Measurements from ENCODE around the gene MRPL55.
"Not testable (repeated sequence)": the region's sequence is repeated elsewhere in the genome, so short reads cannot be mapped to it uniquely, and the experiment has no call there.

The MRPL55 gene

GRCh38 chr1:228120857-228121489, 11.9 kb upstream of the MRPL55 start:
- no peak for DNase-seq (ENCODE audit: low spot score)

- DNase-seq (ENCODE audit: low spot score): no peak
These were observed 11.3 kb upstream of the MRPL55 start for GRCh38 chr1:228120351-228120750.

DNA sequence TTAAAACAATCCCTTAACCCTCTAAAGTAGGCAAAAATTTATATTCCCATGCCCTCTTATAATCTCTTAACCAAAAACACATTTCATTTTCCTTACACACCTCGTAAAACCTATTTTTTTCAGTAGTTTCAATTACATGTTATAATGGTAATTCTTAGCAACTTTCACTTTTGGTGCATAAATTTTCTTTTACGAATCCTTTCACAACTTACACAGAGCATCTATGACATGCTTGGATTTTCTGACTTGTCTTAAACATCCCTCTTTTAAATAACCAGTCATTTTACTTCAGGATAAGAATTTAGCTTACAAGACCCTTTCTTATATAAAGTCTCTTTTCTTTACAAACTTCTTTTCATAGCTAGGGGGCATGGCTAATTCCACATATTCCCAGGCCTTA, 8.9 kb upstream of the MRPL55 start:
- DNase-seq (ENCODE audit: low spot score): no peak

GRCh38 chr1:228117335-228117734, 8.2 kb upstream of the MRPL55 start:
- DNase-seq (ENCODE audit: low spot score): no peak

- DNase-seq (ENCODE audit: low spot score): no peak
These were observed 5.7 kb upstream of the MRPL55 start for GRCh38 chr1:228114827-228115226.

DNA sequence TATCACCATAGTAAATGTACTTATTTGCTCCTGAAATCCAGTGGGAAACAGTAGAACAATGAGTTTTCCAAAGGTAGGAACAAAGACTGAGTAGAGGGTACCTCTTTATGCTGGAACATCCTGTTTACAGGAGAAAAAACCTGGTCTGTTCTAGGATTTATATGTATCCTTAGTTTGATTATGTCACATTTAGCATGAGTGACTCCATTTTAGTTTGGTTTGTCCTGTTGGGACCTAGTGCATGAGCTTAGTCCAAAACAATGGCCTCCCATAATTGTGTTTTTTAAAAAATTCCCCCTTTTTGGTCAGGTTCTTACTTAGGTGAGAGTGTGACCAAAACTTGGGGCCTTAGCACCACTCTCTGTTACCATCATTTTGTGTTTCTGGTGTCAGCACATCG, 3.5 kb upstream of the MRPL55 start:
- DNase-seq (ENCODE audit: low spot score): no peak

GRCh38 chr1:228112167-228112566, 3.1 kb upstream of the MRPL55 start:
- DNase-seq (ENCODE audit: low spot score): no peak

GRCh38 chr1:228111315-228111714, 2.2 kb upstream of the MRPL55 start:
- not testable (repeated sequence) for DNase-seq (ENCODE audit: low spot score)

DNA sequence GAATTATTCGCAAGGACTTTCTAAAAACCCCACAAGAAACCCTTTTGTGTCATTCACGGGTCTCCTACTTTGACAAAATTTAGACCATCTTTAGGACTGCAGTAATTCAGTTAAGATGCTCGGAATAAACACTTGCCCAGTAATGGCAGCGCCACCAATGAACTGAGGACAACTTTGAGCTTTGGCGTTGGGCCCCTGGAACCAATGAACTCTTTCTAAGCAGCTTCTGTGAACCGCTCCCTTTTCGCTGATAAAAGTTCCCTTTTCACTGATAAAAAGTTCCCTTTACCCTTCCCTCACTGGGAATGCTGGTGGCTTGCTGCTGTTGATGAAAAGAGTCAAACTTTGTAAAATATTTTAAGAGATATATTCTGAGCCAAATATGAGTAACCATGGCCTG, 1.5 kb upstream of the MRPL55 start:
- no peak for DNase-seq (ENCODE audit: low spot score)

DNA sequence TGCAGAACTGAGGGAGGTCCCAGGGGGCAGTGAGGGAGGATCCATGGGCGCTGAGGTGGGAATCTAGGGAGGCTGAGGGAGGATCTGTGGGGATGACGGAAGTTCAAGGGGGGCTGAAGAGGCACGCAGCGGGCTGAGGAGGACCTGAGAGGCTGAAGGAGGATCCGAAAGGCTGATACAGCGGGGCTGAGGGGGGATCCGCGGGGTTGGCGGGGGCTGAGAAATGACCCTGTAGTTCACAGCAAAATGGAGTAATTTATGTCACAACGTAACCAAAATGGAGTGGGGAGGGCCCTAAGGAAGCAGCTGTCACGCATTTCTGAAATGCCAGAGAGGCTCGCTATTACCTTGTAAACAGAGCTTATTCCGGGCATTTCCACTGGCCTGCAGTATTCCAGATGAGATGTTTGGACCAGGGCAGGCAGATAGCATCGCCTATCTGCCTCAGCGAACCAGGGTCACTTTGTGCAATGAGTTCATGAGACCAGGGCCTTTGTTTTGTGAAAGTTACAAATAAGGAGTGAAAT, 926 bp upstream of the MRPL55 start:
- no peak for DNase-seq (ENCODE audit: low spot score)

DNA sequence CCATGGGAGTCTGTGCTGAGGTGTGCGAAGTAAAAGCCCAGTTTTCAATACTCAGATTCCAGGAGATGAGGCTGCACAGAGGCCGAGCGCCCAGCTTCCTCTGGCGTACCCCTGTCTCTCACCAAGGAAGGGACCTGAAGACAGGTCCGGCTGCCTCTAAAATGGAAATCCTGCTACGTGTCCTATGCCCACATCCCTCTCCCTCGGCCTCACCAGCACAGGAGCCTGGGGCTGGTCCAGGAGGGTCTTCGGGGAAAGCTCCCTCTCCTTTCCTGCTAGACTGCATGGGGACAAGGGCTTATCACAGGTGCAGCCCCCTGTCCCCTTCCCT, 392 bp downstream of the MRPL55 start:
- no peak for DNase-seq (ENCODE audit: low spot score)

DNA sequence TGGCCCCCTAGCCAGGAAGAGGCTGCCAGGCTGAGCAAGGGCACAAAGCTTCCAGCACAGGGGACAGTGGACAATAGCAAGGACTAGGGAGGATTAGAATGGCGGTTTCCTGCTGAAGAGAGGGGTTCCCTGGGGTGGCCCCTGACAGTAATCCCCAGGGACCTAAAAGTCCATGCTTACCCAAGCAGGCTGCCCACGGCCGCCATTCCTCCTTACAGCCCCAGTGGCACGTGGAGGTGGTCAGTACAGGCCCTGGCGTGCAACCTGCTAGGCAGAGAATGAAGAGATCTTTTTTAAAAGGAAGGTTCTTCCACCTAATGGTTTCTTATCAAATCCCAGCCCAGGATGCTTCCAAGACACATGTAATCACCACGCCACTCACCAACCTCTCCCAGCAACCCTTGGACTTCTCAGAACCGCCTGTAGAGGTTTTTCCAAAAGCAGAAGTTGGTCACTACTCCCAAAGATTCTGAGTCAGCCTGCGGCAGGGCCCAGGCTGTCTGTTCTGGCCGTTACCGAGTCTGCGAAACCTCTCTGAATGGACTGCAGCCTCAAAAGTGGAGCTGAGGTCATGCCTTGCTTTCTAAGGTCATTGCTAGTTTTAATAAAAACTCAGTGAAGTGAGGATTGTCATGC, 926 bp downstream of the MRPL55 start:
- DNase-seq (ENCODE audit: low spot score): no peak

- DNase-seq (ENCODE audit: low spot score): no peak
These were observed 1.5 kb downstream of the MRPL55 start for GRCh38 chr1:228107636-228108035.

- no peak for DNase-seq (ENCODE audit: low spot score)
These were observed 2.4 kb downstream of the MRPL55 start for GRCh38 chr1:228106800-228107054.

DNA sequence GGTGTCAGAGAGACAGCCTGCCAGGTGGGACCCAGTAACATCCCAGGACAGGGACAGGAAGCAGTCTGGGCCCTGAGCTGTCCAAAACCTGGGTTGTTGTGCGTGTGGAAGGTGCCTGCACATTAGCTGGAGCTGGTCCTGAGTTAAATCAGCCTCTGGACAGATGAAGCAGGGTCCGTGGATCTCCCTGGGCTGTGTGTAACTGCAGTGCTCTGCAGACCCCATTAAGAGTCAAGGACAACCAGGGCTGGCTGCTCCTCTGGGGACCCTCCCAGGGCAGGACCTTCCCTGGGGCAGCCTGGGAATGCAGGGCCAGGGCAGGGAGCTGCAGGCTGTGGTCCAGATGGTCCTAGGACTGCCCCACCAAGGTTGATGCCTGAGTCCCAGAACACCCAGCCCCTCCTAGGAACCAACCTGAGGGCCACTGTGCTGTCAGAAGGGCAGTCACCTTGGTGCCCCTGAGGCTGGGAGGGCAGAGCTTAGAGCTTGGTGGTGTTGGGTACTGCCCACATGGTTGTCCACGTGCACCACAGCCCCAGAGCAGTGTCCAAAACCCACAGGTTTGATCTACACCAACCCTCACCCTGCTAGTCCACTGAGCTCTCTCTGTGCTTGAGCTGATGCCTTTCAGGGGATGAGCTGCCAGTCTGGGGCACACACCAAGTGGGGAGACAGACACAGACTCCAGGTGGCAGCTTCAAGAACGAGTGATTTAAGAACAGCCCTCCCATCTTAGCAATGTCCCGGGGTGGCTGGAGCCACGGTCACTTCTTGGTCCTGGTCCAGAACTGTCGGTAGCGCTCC, 2.9 kb downstream of the MRPL55 start:
- DNase-seq (ENCODE audit: low spot score): no peak

GRCh38 chr1:228105270-228105995, 3.7 kb downstream of the MRPL55 start:
- no peak for DNase-seq (ENCODE audit: low spot score)

DNA sequence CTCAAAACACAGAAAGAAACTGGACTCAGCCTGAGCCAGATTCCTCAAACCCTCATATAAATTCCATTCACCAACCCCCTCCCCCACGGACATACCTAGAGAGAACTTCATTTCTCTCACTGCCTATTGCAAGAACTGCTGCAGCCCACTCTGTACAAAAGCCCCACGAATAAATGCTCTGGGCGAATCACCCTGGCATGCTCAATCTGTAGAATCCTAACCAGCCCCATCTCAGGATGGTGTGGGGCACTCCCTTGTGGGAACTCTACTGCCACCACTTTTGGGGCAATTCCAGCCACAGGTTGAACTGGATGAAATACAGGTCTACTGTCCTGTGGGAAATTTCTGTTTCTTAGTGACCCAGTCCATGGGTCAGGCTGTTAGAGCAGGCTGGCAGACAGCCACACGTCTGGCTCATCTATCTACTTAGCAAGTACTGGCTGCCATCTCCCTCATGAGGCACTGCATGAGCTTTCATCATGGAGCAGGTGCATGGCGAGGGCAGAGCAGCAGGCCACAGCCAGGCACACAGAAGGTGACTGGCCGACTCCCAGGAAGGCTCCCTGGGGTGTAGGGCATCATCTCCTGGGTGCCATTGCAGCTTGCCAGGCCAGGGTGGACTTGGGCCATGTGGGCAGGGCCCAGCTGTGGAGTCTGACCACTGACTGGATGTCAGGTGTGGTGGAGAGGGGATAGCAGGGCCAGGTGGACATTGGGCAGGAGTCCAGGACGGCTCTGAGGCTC, 4.4 kb downstream of the MRPL55 start:
- DNase-seq (ENCODE audit: low spot score): no peak

GRCh38 chr1:228102791-228103620, 6.1 kb downstream of the MRPL55 start, which contains the start of gene C1orf35:
TSS of gene C1orf35 (minus strand) at chr1:228103325. CDS start at chr1:228103227, 98 bp downstream.
- DNase-seq (ENCODE audit: low spot score): peak; percentile 99

- peak; percentile 73 for DNase-seq (ENCODE audit: low spot score)
These were observed 6.9 kb downstream of the MRPL55 start for GRCh38 chr1:228101994-228102790.

GRCh38 chr1:228101614-228101993, 7.5 kb downstream of the MRPL55 start:
- no peak for DNase-seq (ENCODE audit: low spot score)

Measured in ecto neural progenitor cell (in vitro differentiated cells).